Suprapubic skin (tissue), 4 donors: Measurements from ENCODE around the gene STX2. TPM values are rescaled to one million over a fixed set of nuclear protein-coding genes. Genes with fewer than 3 reads are reported as not detected.
"Not testable (repeated sequence)": the region's sequence is repeated elsewhere in the genome, so short reads cannot be mapped to it uniquely, and the experiment has no call there.

Experiments used
- DNase-seq, 2 donors: peaks; one replicate each; pipeline ENCODE4 v3.0.0-alpha.2; 2019; ENCODE audit warnings: low spot score in 2 of 2
- H3K27ac ChIP-seq: fragments of 200-600 bp; sonication (generic); one replicate; pipeline ENCODE4 v1.5.1; 2019
- H3K27me3 ChIP-seq: fragments of 200-600 bp; sonication (generic); one replicate; pipeline ENCODE4 v1.5.1; 2019
- H3K36me3 ChIP-seq: fragments of 200-600 bp; sonication (generic); one replicate; pipeline ENCODE4 v1.5.1; 2019
- H3K4me1 ChIP-seq: fragments of 200-600 bp; sonication (generic); one replicate; pipeline ENCODE4 v1.5.1; 2019
- H3K4me3 ChIP-seq: fragments of 200-600 bp; sonication (generic); one replicate; pipeline ENCODE4 v1.5.1; 2019; ENCODE audit warnings: mild to moderate bottlenecking
- H3K9me3 ChIP-seq: fragments of 200-600 bp; sonication (generic); one replicate; pipeline ENCODE4 v1.5.1; 2019
- EP300 ChIP-seq: sonication (generic); formaldehyde crosslinking; IDR thresholded peaks from one replicate; pipeline ENCODE4 v1.6.1; 2017; ENCODE audit warnings: antibody characterized with exemption
- POLR2A ChIP-seq, 2 donors: fragments of 450-650 bp; IDR thresholded peaks; one replicate each; pipeline ENCODE4 v1.6.1; 2017; ENCODE audit warnings: antibody characterized with exemption in 2 of 2, mild to moderate bottlenecking in 2 of 2, moderate library complexity in 2 of 2
- POLR2AphosphoS5 ChIP-seq, 3 donors: sonication (generic); formaldehyde crosslinking; IDR thresholded peaks; one replicate each; pipeline ENCODE4 v1.6.1; 2017; ENCODE audit warnings: antibody characterized with exemption in 3 of 3
- WGBS: methylation state at CpG from one replicate; pipeline ENCODE4 v1.1.5; 2018; 5-methylcytosine and 5-hydroxymethylcytosine counted together
- total RNA-seq, 4 donors: library from RNA; depleted of rRNA; stranded (reverse); fragments of >200 nt; gene quantifications; one replicate each; pipeline ENCODE4 v1.1.0, GENCODE V29; 2016
- TF ChIP-seq, protein P1 (sequence below), 2 donors: fragments of 200-600 bp in 1 of 2; fragments of 450-650 bp in 1 of 2; sonication (generic) in 1 of 2; IDR thresholded peaks; one replicate each; pipeline ENCODE4 v1.5.1; 2016 to 2019; ENCODE audit warnings: antibody characterized with exemption in 2 of 2, mild to moderate bottlenecking in 1 of 2, moderate library complexity in 1 of 2

STX2 gene
- total RNA-seq = 1 to 10 TPM; 2.9 to 7.2 (median 4.4) TPM

DNA sequence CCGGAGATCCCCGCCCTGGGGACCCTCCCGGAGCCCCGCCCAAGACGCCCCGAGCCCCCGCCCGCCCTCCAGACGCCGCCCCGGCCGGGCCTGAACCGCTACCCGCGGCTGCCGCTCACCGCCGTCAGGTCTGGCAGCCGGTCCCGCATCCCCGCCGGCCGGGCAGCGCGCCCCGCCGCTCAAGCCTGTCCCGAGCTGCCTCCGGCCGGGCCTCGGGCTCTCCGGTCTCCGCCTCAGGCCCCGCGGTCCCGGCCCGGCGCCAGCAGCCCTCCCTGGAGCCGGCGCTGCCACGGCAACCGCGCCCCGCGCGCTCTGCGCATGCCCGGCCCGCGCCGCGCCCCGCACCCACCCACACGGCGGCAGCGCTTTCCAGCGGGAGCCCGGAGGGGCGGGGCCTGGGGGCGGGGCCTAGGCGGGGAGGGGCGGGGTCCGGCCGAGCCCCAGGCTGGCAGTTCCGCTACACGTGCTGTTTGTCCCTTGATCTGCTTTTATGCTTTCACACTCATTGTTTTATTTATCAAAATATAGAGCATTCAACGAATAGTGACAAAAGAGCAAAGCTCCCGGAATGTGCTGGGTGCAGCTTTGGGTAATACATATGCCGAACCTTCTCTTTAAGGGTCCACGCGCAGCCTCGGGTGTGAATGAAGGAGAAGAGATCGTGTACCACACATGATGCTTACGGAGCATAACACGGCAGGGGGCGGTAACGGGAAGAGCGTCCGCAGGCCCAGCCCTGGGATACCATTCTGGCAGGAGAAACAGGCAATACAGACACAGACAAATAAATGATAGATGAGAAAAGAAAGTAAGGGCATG, at the start of gene STX2:
Gene STX2, minus strand, starts transcription at position 300 of the 819 bp plus-strand sequence. Its CDS starts 151 bp downstream, at position 149.
- WGBS = under 1% methylated on average over 16 of the region's 79 CpGs
- peak; percentile 85 to 88 for DNase-seq

DNA sequence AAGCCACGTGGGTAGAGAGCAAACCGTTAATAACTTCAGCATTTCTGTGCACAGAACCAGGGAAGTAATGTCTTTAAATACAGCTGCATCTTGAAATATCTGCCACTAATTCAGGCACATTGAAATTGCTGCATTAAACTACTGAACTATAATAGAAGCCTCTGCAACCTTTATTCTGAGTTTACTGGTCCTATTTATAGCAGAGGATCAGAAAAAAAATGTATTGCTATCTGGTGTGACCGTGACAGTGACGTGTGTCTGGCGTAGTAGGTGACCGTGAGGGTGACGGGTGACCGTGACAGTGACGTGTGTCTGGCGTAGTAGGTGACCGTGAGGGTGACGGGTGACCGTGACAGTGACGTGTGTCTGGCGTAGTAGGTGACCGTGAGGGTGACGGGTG, 48.1 kb upstream of the STX2 start:
- not testable (repeated sequence) for DNase-seq, H3K36me3 ChIP-seq, H3K4me3 ChIP-seq, H3K4me1 ChIP-seq, H3K27ac ChIP-seq, H3K27me3 ChIP-seq, H3K9me3 ChIP-seq
- WGBS = 85% methylated on average over 12 of the region's 17 CpGs

More for the DNA sequence above, at the start of gene STX2:
- Histone ChIP-seq H3K4me1 (peaks cover 18% of the 10 kb centered on the region), H3K27ac (peak within 1 kb of the TSS; percentile 42), H3K27me3 (no peaks in the 10 kb centered on the region), H3K36me3 (no peaks in the 10 kb centered on the region), H3K9me3 (no peaks in the 10 kb centered on the region), H3K4me3 (peak within 1 kb of the TSS; percentile 86)
- TF ChIP-seq EP300 = no peak
- no peak for TF ChIP-seq POLR2A (IDR thresholded peaks at IDR 0.05)
- TF ChIP-seq POLR2AphosphoS5 (IDR thresholded peaks at IDR 0.05) = no peak
- TF ChIP-seq, protein P1, sequence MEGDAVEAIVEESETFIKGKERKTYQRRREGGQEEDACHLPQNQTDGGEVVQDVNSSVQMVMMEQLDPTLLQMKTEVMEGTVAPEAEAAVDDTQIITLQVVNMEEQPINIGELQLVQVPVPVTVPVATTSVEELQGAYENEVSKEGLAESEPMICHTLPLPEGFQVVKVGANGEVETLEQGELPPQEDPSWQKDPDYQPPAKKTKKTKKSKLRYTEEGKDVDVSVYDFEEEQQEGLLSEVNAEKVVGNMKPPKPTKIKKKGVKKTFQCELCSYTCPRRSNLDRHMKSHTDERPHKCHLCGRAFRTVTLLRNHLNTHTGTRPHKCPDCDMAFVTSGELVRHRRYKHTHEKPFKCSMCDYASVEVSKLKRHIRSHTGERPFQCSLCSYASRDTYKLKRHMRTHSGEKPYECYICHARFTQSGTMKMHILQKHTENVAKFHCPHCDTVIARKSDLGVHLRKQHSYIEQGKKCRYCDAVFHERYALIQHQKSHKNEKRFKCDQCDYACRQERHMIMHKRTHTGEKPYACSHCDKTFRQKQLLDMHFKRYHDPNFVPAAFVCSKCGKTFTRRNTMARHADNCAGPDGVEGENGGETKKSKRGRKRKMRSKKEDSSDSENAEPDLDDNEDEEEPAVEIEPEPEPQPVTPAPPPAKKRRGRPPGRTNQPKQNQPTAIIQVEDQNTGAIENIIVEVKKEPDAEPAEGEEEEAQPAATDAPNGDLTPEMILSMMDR (IDR thresholded peaks at IDR 0.05) = no peak

DNA sequence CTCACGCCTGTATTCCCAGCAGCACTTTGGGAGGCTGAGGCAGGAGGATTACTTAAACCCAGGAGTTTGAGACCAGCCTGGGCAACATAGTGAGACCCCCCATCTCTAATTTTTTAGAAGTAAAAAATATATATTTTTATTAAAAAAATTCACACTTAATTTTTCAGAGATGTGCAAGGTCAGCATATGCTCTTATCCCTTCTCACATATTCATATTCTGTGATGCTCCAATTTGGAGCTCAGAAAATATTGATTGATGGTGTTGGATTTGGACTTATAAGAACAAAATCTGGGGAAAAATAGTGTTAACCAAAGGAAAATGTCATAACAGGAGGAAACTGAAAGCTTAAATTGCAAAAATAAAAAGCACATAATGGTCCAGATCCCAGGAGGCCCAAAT, 42.5 kb upstream of the STX2 start:
- H3K27me3 ChIP-seq = no peaks in the 10 kb centered on the region
- no peak for DNase-seq
- H3K9me3 ChIP-seq = no peaks in the 10 kb centered on the region
- H3K4me1 ChIP-seq = no peaks in the 10 kb centered on the region
- TF ChIP-seq, protein P1 (IDR thresholded peaks at IDR 0.05) = no peak
- TF ChIP-seq POLR2A (IDR thresholded peaks at IDR 0.05) (no peak), EP300 (no peak), POLR2AphosphoS5 (IDR thresholded peaks at IDR 0.05) (no peak)
- H3K27ac ChIP-seq = no peak overlapping the region
- H3K36me3 ChIP-seq = peaks cover 5% of the 10 kb centered on the region
- no peak overlapping the region for H3K4me3 ChIP-seq
- WGBS = 96% methylated on average over 1 of the region's 1 CpG

DNA sequence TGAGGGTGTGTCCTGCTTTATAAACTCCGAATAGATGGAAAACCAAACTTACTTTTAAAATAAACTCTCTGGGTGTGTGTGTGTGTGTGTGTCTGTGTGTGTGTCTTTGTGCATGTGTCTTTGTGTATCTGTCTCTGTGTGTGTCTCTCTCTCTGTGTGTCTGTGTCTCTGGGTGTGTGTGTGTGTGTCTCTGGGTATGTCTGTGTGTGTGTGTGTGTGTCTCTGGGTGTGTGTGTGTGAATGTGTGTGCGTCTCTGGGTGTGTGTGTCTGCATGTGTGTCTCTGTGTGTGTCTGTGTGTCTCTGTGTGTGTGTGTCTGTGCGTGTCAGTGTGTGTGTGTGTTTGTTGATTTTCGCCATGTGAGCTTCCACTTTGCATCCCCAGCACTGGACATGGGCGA, 42.0 kb upstream of the STX2 start:
- no peaks in the 10 kb centered on the region for H3K9me3 ChIP-seq
- H3K36me3 ChIP-seq = peaks cover 10% of the 10 kb centered on the region
- H3K4me3 ChIP-seq = no peak overlapping the region
- 83% methylated on average over 5 of the region's 5 CpGs for WGBS
- no peak overlapping the region for H3K27ac ChIP-seq
- no peaks in the 10 kb centered on the region for H3K27me3 ChIP-seq
- no peaks in the 10 kb centered on the region for H3K4me1 ChIP-seq
- no peak for DNase-seq
- no peak for TF ChIP-seq EP300
- TF ChIP-seq POLR2A (IDR thresholded peaks at IDR 0.05) = no peak
- TF ChIP-seq, protein P1 (IDR thresholded peaks at IDR 0.05) = no peak
- TF ChIP-seq POLR2AphosphoS5 (IDR thresholded peaks at IDR 0.05) = no peak

DNA sequence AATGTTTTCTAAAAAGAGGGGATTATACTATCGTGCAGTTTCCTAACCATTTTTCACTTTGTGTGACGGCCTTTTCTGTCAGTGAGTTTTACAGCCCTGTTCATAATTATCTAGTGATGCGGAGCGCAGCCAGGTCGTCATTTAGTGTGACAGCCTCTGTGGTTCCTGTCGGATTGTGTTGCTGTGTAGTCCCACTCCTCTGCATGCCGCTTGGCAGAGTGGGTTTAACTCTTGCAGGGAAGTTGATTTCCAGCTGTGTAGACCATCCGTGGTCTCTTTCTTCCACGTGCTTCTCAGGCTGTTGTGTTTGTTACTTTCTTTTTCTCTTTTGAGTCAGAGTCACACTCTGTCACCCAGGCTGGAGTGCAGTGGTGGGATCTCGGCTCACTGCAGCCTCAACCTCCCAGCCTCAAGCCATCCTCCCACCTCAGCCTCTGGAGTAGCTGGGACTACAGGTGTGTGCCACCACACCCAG, 41.4 kb upstream of the STX2 start:
- Histone ChIP-seq H3K27me3 (no peaks in the 10 kb centered on the region), H3K27ac (no peak overlapping the region), H3K4me1 (no peaks in the 10 kb centered on the region), H3K36me3 (peaks cover 16% of the 10 kb centered on the region), H3K9me3 (no peaks in the 10 kb centered on the region), H3K4me3 (peak overlapping the region; percentile 30)
- TF ChIP-seq POLR2AphosphoS5 (IDR thresholded peaks at IDR 0.05) (no peak), EP300 (no peak), POLR2A (IDR thresholded peaks at IDR 0.05) (no peak)
- TF ChIP-seq, protein P1 (IDR thresholded peaks at IDR 0.05) = no peak
- 29% methylated on average over 10 of the region's 10 CpGs for WGBS
- no peak for DNase-seq
